Vagina (tissue), 2 donors: ENCODE results near the gene KDM5B.

ENCODE experiments used
- CTCF ChIP-seq, 3 experiments: fragments of 450-650 bp in 2 of 3; fragments of 200-600 bp in 1 of 3; sonication (generic) in 1 of 3; IDR thresholded peaks; one replicate each; pipeline ENCODE4 v1.5.1; 2017 to 2019; ENCODE audit warnings: antibody characterized with exemption in 3 of 3, mild to moderate bottlenecking in 2 of 3, moderate library complexity in 2 of 3
- POLR2A ChIP-seq, 2 donors: fragments of 450-650 bp; IDR thresholded peaks; one replicate each; pipeline ENCODE4 v1.6.1; 2017; ENCODE audit warnings: antibody characterized with exemption in 2 of 2, mild to moderate bottlenecking in 2 of 2, moderate library complexity in 2 of 2
- POLR2AphosphoS5 ChIP-seq, 2 donors: sonication (generic); formaldehyde crosslinking; IDR thresholded peaks; one replicate each; pipeline ENCODE4 v1.9.0; 2017; ENCODE audit warnings: antibody characterized with exemption in 2 of 2, mild to moderate bottlenecking in 2 of 2, low read depth in 1 of 2; ENCODE audit not compliant: insufficient read depth in 1 of 2

GRCh38 chr1:202685641-202686040 lies 122.6 kb downstream of the KDM5B start:
- TF ChIP-seq CTCF (IDR thresholded peaks at IDR 0.05), result no peak
- TF ChIP-seq POLR2AphosphoS5 (IDR thresholded peaks at IDR 0.05; ENCODE audit: insufficient read depth in 1 of 2, low read depth in 1 of 2), result no peak
- no peak for TF ChIP-seq POLR2A (IDR thresholded peaks at IDR 0.05)
